Neural progenitor cell (in vitro differentiated cells): Measurements from ENCODE around the gene ANO10. TPM values are rescaled to one million over a fixed set of nuclear protein-coding genes. Genes with fewer than 3 reads are reported as not detected.

Source experiments
- DNase-seq: peaks from one replicate; pipeline ENCODE4 v3.0.0-alpha.2; 2016; ENCODE audit warnings: low spot score
- H2AFZ ChIP-seq: fragments of 200-600 bp; sonication (generic); replicated peaks from 2 replicates; pipeline ENCODE4 v1.6.1; 2016; ENCODE audit warnings: antibody characterized with exemption
- H3F3A ChIP-seq: fragments of 200-600 bp; sonication (generic); 2 replicates; pipeline ENCODE4 v1.6.1; 2016; ENCODE audit warnings: antibody characterized with exemption, low read depth
- H3K27ac ChIP-seq: fragments of 200-600 bp; sonication (generic); 2 replicates; pipeline ENCODE4 v1.5.1; 2016; ENCODE audit warnings: mild to moderate bottlenecking
- H3K27me3 ChIP-seq: fragments of 200-600 bp; sonication (generic); 2 replicates; pipeline ENCODE4 v1.6.1; 2016; ENCODE audit warnings: mild to moderate bottlenecking, moderate library complexity
- H3K36me3 ChIP-seq: fragments of 200-600 bp; sonication (generic); 2 replicates; pipeline ENCODE4 v1.5.1; 2016
- H3K4me1 ChIP-seq: fragments of 200-600 bp; sonication (generic); 2 replicates; pipeline ENCODE4 v1.6.1; 2016; ENCODE audit warnings: mixed run types
- H3K4me2 ChIP-seq: fragments of 200-600 bp; sonication (generic); 2 replicates; pipeline ENCODE4 v1.6.1; 2016
- H3K4me3 ChIP-seq: fragments of 200-600 bp; sonication (generic); 2 replicates; pipeline ENCODE4 v1.5.1; 2016
- H3K79me2 ChIP-seq: fragments of 200-600 bp; sonication (generic); 2 replicates; pipeline ENCODE4 v1.6.1; 2016; ENCODE audit warnings: low read depth
- H3K9ac ChIP-seq: fragments of 200-600 bp; sonication (generic); 2 replicates; pipeline ENCODE4 v1.6.1; 2016
- H3K9me3 ChIP-seq: fragments of 200-600 bp; sonication (generic); 2 replicates; pipeline ENCODE4 v1.5.1; 2016; ENCODE audit warnings: low read depth
- H4K20me1 ChIP-seq: fragments of 200-600 bp; sonication (generic); 2 replicates; pipeline ENCODE4 v1.6.1; 2016; ENCODE audit warnings: low read depth
- H3K27ac Mint-ChIP-seq: 3 replicates; pipeline ENCODE4 v1.8.0; 2021; ENCODE audit warnings: mixed read lengths
- H3K27me3 Mint-ChIP-seq: 2 replicates; pipeline ENCODE4 v1.8.0; 2022; ENCODE audit warnings: low read depth, mild to moderate bottlenecking, inconsistent platforms, moderate library complexity, mixed read lengths; ENCODE audit not compliant: insufficient read depth
- H3K36me3 Mint-ChIP-seq: 3 replicates; pipeline ENCODE4 v1.8.0; 2021; ENCODE audit warnings: mixed read lengths
- H3K4me1 Mint-ChIP-seq: 3 replicates; pipeline ENCODE4 v1.8.0; 2021; ENCODE audit warnings: mixed read lengths
- H3K4me3 Mint-ChIP-seq: 3 replicates; pipeline ENCODE4 v1.8.0; 2021; ENCODE audit warnings: mild to moderate bottlenecking, moderate library complexity, mixed read lengths
- H3K9me3 Mint-ChIP-seq: 3 replicates; pipeline ENCODE4 v1.8.0; 2020; ENCODE audit warnings: mixed read lengths
- EZH2 ChIP-seq: fragments of 200-600 bp; sonication (generic); IDR thresholded peaks from 2 replicates; pipeline ENCODE4 v1.6.1; 2017; ENCODE audit warnings: antibody characterized with exemption, mild to moderate bottlenecking, moderate library complexity
- EZH2phosphoT487 ChIP-seq: fragments of 200-600 bp; sonication (generic); IDR thresholded peaks from 2 replicates; pipeline ENCODE4 v1.6.1; 2017; ENCODE audit warnings: antibody characterized with exemption
- total RNA-seq: library from RNA; depleted of rRNA; stranded (reverse); fragments of >200 nt; gene quantifications from 2 replicates; pipeline ENCODE4 v1.2.3, GENCODE V29; 2015; ENCODE audit warnings: low replicate concordance
- TF ChIP-seq, protein P1 (sequence below): fragments of 200-600 bp; sonication (generic); IDR thresholded peaks from 2 replicates; pipeline ENCODE4 v1.5.1; 2017; ENCODE audit warnings: antibody characterized with exemption, mild to moderate bottlenecking

The ANO10 gene
- total RNA-seq, 1 donor from 2014 or later: 44.4 TPM

GRCh38 chr3:43389388-43390254 is 232.2 kb downstream of the ANO10 start:
- H3K4me3 Mint-ChIP-seq: no peak overlapping the region
- H3K79me2 ChIP-seq: no peaks in the 10 kb centered on the region
- peaks cover 4% of the 10 kb centered on the region for H3K27me3 Mint-ChIP-seq
- no peak overlapping the region for H3K4me2 ChIP-seq
- no peaks in the 10 kb centered on the region for H3K27me3 ChIP-seq
- no peaks in the 10 kb centered on the region for H3K9me3 ChIP-seq
- no peak overlapping the region for H3K27ac Mint-ChIP-seq
- H3K27ac ChIP-seq: no peak overlapping the region
- H3K9me3 Mint-ChIP-seq: peaks cover 2% of the 10 kb centered on the region
- H3K4me1 ChIP-seq: no peaks in the 10 kb centered on the region
- H3F3A ChIP-seq: no peaks in the 10 kb centered on the region
- H3K4me1 Mint-ChIP-seq: peaks cover 3% of the 10 kb centered on the region
- no peak overlapping the region for H2AFZ ChIP-seq
- no peak overlapping the region for H3K4me3 ChIP-seq
- no peaks in the 10 kb centered on the region for H3K36me3 ChIP-seq
- TF ChIP-seq EZH2 (no peak), EZH2phosphoT487 (no peak)
- TF ChIP-seq, protein P1, sequence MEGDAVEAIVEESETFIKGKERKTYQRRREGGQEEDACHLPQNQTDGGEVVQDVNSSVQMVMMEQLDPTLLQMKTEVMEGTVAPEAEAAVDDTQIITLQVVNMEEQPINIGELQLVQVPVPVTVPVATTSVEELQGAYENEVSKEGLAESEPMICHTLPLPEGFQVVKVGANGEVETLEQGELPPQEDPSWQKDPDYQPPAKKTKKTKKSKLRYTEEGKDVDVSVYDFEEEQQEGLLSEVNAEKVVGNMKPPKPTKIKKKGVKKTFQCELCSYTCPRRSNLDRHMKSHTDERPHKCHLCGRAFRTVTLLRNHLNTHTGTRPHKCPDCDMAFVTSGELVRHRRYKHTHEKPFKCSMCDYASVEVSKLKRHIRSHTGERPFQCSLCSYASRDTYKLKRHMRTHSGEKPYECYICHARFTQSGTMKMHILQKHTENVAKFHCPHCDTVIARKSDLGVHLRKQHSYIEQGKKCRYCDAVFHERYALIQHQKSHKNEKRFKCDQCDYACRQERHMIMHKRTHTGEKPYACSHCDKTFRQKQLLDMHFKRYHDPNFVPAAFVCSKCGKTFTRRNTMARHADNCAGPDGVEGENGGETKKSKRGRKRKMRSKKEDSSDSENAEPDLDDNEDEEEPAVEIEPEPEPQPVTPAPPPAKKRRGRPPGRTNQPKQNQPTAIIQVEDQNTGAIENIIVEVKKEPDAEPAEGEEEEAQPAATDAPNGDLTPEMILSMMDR: no peak
- no peaks in the 10 kb centered on the region for H3K36me3 Mint-ChIP-seq
- H4K20me1 ChIP-seq: no peaks in the 10 kb centered on the region
- H3K9ac ChIP-seq: no peak overlapping the region
- no peak for DNase-seq

- Mint-ChIP-seq H3K4me1 (peaks cover 3% of the 10 kb centered on the region), H3K9me3 (peaks cover 6% of the 10 kb centered on the region), H3K36me3 (no peaks in the 10 kb centered on the region), H3K27me3 (peaks cover 3% of the 10 kb centered on the region), H3K4me3 (no peak overlapping the region), H3K27ac (no peak overlapping the region)
- H3K27ac ChIP-seq: no peak overlapping the region
- H4K20me1 ChIP-seq: no peaks in the 10 kb centered on the region
- no peak overlapping the region for H2AFZ ChIP-seq
- H3K9me3 ChIP-seq: no peaks in the 10 kb centered on the region
- TF ChIP-seq, protein P1: no peak
- no peak for TF ChIP-seq EZH2
- TF ChIP-seq EZH2phosphoT487: no peak
- H3K9ac ChIP-seq: no peak overlapping the region
- H3K4me3 ChIP-seq: no peak overlapping the region
- no peak overlapping the region for H3K4me2 ChIP-seq
- no peaks in the 10 kb centered on the region for H3K4me1 ChIP-seq
- no peak for DNase-seq
- no peaks in the 10 kb centered on the region for H3F3A ChIP-seq
- no peaks in the 10 kb centered on the region for H3K27me3 ChIP-seq
- H3K36me3 ChIP-seq: no peaks in the 10 kb centered on the region
- no peaks in the 10 kb centered on the region for H3K79me2 ChIP-seq
Measured at GRCh38 chr3:43388915-43389314, 232.9 kb downstream of the ANO10 start.

DNA sequence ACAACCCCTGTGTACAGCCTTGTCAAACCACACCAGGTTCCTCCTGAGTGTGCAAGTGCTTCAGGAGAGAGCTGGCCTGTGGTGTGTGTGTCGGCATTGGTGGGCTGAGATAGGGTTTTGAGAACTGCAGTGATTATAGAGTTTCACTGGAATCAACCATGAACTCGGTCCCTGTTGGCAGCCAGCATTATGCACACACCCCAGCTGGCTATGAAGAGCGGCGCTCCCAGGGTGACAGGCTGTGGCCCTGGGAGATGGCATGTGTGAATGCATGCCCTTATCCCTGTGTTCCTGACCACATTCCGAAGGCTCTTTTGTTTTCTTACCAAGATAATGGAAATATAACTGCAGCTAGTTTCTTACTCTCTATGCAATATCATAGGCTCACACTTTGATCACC is 233.6 kb downstream of the ANO10 start:
- no peaks in the 10 kb centered on the region for H3K36me3 ChIP-seq
- no peaks in the 10 kb centered on the region for H3K27me3 ChIP-seq
- no peaks in the 10 kb centered on the region for H3K36me3 Mint-ChIP-seq
- no peaks in the 10 kb centered on the region for H3F3A ChIP-seq
- no peak overlapping the region for H3K27ac ChIP-seq
- H3K27me3 Mint-ChIP-seq: peaks cover 3% of the 10 kb centered on the region
- H3K27ac Mint-ChIP-seq: no peak overlapping the region
- H3K4me1 ChIP-seq: no peaks in the 10 kb centered on the region
- H4K20me1 ChIP-seq: no peaks in the 10 kb centered on the region
- H3K9me3 Mint-ChIP-seq: peaks cover 10% of the 10 kb centered on the region
- H3K4me2 ChIP-seq: no peak overlapping the region
- H3K79me2 ChIP-seq: no peaks in the 10 kb centered on the region
- H2AFZ ChIP-seq: no peak overlapping the region
- TF ChIP-seq, protein P1: no peak
- TF ChIP-seq EZH2phosphoT487 (no peak), EZH2 (no peak)
- no peaks in the 10 kb centered on the region for H3K9me3 ChIP-seq
- no peak for DNase-seq
- peaks cover 3% of the 10 kb centered on the region for H3K4me1 Mint-ChIP-seq
- no peak overlapping the region for H3K4me3 Mint-ChIP-seq
- no peak overlapping the region for H3K9ac ChIP-seq
- H3K4me3 ChIP-seq: no peak overlapping the region
